SK-N-SH (cell line): ENCODE results near the gene HOXD11. TPM values are rescaled to one million over a fixed set of nuclear protein-coding genes. Genes with fewer than 3 reads are reported as not detected.
A peak's percentile ranks its signal among the peaks of the same experiment; 100 is the strongest.

Source experiments
- CTCF ChIA-PET: fragments of 300-600, 350-600 bp; formaldehyde crosslinking; extraction: SDS; loops from one replicate; lab custom pipeline; 2021; lab: Yijun Ruan, JAX
- POLR2A ChIA-PET: fragments of 350-600 bp; sonication (Branson Sonifier 250); formaldehyde crosslinking; extraction: SDS; loops from one replicate; lab custom pipeline; 2020; ENCODE audit warnings: antibody characterized with exemption, inconsistent platforms; lab: Yijun Ruan, JAX
- DNase-seq: peaks from one replicate; pipeline ENCODE4 v3.0.0; 2012
- H2AFZ ChIP-seq: fragments of 200-600 bp; sonication (generic); 2 replicates; pipeline ENCODE4 v1.8.1; 2016; ENCODE audit warnings: antibody characterized with exemption, mild to moderate bottlenecking, low read depth
- H3F3A ChIP-seq: fragments of 200-600 bp; sonication (generic); replicated peaks from 2 replicates; pipeline ENCODE3; 2016; ENCODE audit warnings: antibody characterized with exemption, mild to moderate bottlenecking; ENCODE audit not compliant: insufficient read depth
- H3K27ac ChIP-seq, 2 experiments: fragments of 200-500 bp in 1 of 2; fragments of 200-600 bp in 1 of 2; sonication (Bioruptor generic) in 1 of 2; sonication (generic), shearing (Covaris generic) in 1 of 2; 2 replicates each; pipeline versions ENCODE4 v1.5.1 to v1.6.1; 2014 to 2016; ENCODE audit warnings: low read depth in 2 of 2, inconsistent platforms in 1 of 2, low read length in 1 of 2, mild to moderate bottlenecking in 1 of 2, mixed read lengths in 1 of 2
- H3K27me3 ChIP-seq: fragments of 200-600 bp; sonication (generic), shearing (Covaris generic); 2 replicates; pipeline ENCODE4 v1.6.1; 2016; ENCODE audit warnings: mixed run types; ENCODE audit not compliant: insufficient read depth
- H3K36me3 ChIP-seq, 2 experiments: fragments of 200-500 bp in 1 of 2; fragments of 200-600 bp in 1 of 2; sonication (Bioruptor generic) in 1 of 2; sonication (generic) in 1 of 2; replicated peaks in 1 of 2; 2 replicates each; pipeline versions ENCODE3 to v1.5.1; 2014 to 2016; ENCODE audit warnings: low read length in 1 of 2, mild to moderate bottlenecking in 1 of 2; ENCODE audit not compliant: insufficient read depth in 2 of 2, control insufficient read depth in 1 of 2
- H3K4me1 ChIP-seq, 2 experiments: fragments of 200-500 bp in 1 of 2; fragments of 200-600 bp in 1 of 2; sonication (Bioruptor generic) in 1 of 2; sonication (generic), shearing (Covaris generic) in 1 of 2; 2 replicates each; pipeline versions ENCODE4 v1.5.1 to v1.6.1; 2014 to 2016; ENCODE audit warnings: low read depth in 1 of 2, low read length in 1 of 2, mixed run types in 1 of 2; ENCODE audit not compliant: insufficient read depth in 2 of 2, control insufficient read depth in 1 of 2
- H3K4me2 ChIP-seq: fragments of 200-600 bp; sonication (generic), shearing (Covaris generic); 2 replicates; pipeline ENCODE4 v1.6.1; 2017; ENCODE audit warnings: mixed run types
- H3K4me3 ChIP-seq, 2 experiments: fragments of 200-500 bp in 1 of 2; fragments of 200-600 bp in 1 of 2; sonication (Bioruptor generic) in 1 of 2; sonication (generic), shearing (Covaris generic) in 1 of 2; 2 replicates each; pipeline versions ENCODE4 v1.5.1 to v1.8.1; 2014 to 2016; ENCODE audit warnings: low read depth in 2 of 2, inconsistent platforms in 1 of 2, low read length in 1 of 2, mild to moderate bottlenecking in 1 of 2, mixed read lengths in 1 of 2, moderate library complexity in 1 of 2
- H3K79me2 ChIP-seq: fragments of 200-600 bp; sonication (generic); 2 replicates; pipeline ENCODE4 v1.8.1; 2017; ENCODE audit warnings: mild to moderate bottlenecking; ENCODE audit not compliant: insufficient read depth
- H3K9ac ChIP-seq: fragments of 200-600 bp; sonication (generic); 2 replicates; pipeline ENCODE4 v1.6.1; 2017; ENCODE audit warnings: mixed run types
- H3K9me2 ChIP-seq: fragments of 200-600 bp; sonication (generic); 2 replicates; pipeline ENCODE4 v1.6.1; 2017; ENCODE audit warnings: mixed run types
- H3K9me3 ChIP-seq: fragments of 200-600 bp; sonication (generic); 2 replicates; pipeline ENCODE4 v1.6.1; 2017; ENCODE audit warnings: mixed run types, mild to moderate bottlenecking, moderate library complexity
- H4K20me1 ChIP-seq: fragments of 200-600 bp; sonication (generic); 2 replicates; pipeline ENCODE4 v1.6.1; 2017; ENCODE audit warnings: mild to moderate bottlenecking, mixed run types; ENCODE audit not compliant: insufficient read depth
- EP300 ChIP-seq, 2 experiments: IDR thresholded peaks; 2 replicates each; pipeline versions ENCODE4 v1.4.0 to v1.6.1; 2012; ENCODE audit warnings: borderline replicate concordance in 1 of 2, low read depth in 1 of 2, low read length in 1 of 2
- EZH2phosphoT487 ChIP-seq: fragments of 200-600 bp; sonication (generic); IDR thresholded peaks from 2 replicates; pipeline ENCODE4 v1.6.1; 2017; ENCODE audit warnings: low read depth, mixed run types, mild to moderate bottlenecking, antibody characterized with exemption, moderate library complexity, borderline replicate concordance
- FOSL2 ChIP-seq: IDR thresholded peaks from 2 replicates; pipeline ENCODE4 v1.4.0; 2012; ENCODE audit warnings: low read depth, mild to moderate bottlenecking, moderate library complexity, borderline replicate concordance
- FOXJ3 ChIP-seq: sonication (generic); formaldehyde crosslinking; IDR thresholded peaks from 2 replicates; pipeline ENCODE4 v1.5.1; 2020; ENCODE audit warnings: mild to moderate bottlenecking, missing genetic modification reagents
- IRF3 ChIP-seq: fragments of 150-350 bp; IDR thresholded peaks from 2 replicates; pipeline ENCODE4 v1.6.1; 2016; ENCODE audit warnings: mild to moderate bottlenecking, low read depth, low read length
- MEF2A ChIP-seq: IDR thresholded peaks from 2 replicates; pipeline ENCODE4 v1.4.0; 2012; ENCODE audit warnings: low read depth, borderline replicate concordance
- MXI1 ChIP-seq: IDR thresholded peaks from 2 replicates; pipeline ENCODE4 v1.6.1; 2012; ENCODE audit warnings: mild to moderate bottlenecking, low read depth, low read length, improper control_type of control experiment
- POLR2AphosphoS5 ChIP-seq: IDR thresholded peaks from 2 replicates; pipeline ENCODE4 v1.6.1; 2012; ENCODE audit warnings: low read depth, low read length
- RCOR1 ChIP-seq: fragments of 150-350 bp; IDR thresholded peaks from 2 replicates; pipeline ENCODE4 v1.6.1; 2017; ENCODE audit warnings: antibody characterized with exemption, low read length
- RXRA ChIP-seq: IDR thresholded peaks from 2 replicates; pipeline ENCODE4 v1.4.0; 2012; ENCODE audit warnings: low read depth, mild to moderate bottlenecking, borderline replicate concordance
- SIN3A ChIP-seq: IDR thresholded peaks from 2 replicates; pipeline ENCODE4 v1.6.1; 2012; ENCODE audit warnings: low read depth, mild to moderate bottlenecking, low read length, moderate library complexity, borderline replicate concordance
- USF1 ChIP-seq: IDR thresholded peaks from 2 replicates; pipeline ENCODE4 v1.4.0; 2012; ENCODE audit warnings: low read depth, borderline replicate concordance
- USF2 ChIP-seq: fragments of 150-350 bp; IDR thresholded peaks from 2 replicates; pipeline ENCODE4 v1.6.1; 2017; ENCODE audit warnings: antibody characterized with exemption, low read length, low read depth, borderline replicate concordance
- YY1 ChIP-seq: IDR thresholded peaks from 2 replicates; pipeline ENCODE4 v1.4.0; 2012; ENCODE audit warnings: low read depth, mild to moderate bottlenecking
- WGBS: methylation state at CpG from one replicate; pipeline ENCODE4 v1.1.6; 2017; ENCODE audit warnings: low lambda C conversion rate; 5-methylcytosine and 5-hydroxymethylcytosine counted together
- polyA plus RNA-seq, 3 experiments: library from polyadenylated mRNA; depleted of rRNA; stranded (reverse); fragments of >200 nt; gene quantifications; 2 replicates each; pipeline ENCODE4 v1.2.3, GENCODE V29; 2012
- TF ChIP-seq, protein P1 (sequence below): IDR thresholded peaks from 2 replicates; pipeline ENCODE4 v1.4.0; 2012; ENCODE audit warnings: low read depth
- TF ChIP-seq, protein P2 (sequence below): fragments of 200-600 bp; sonication (generic); IDR thresholded peaks from 2 replicates; pipeline ENCODE4 v1.6.1; 2017; ENCODE audit warnings: antibody characterized with exemption, mild to moderate bottlenecking, moderate library complexity

The HOXD11 gene
- polyA plus RNA-seq, 1 of the 3 experiments (the other 2 are of a cell fraction) = not detected

DNA sequence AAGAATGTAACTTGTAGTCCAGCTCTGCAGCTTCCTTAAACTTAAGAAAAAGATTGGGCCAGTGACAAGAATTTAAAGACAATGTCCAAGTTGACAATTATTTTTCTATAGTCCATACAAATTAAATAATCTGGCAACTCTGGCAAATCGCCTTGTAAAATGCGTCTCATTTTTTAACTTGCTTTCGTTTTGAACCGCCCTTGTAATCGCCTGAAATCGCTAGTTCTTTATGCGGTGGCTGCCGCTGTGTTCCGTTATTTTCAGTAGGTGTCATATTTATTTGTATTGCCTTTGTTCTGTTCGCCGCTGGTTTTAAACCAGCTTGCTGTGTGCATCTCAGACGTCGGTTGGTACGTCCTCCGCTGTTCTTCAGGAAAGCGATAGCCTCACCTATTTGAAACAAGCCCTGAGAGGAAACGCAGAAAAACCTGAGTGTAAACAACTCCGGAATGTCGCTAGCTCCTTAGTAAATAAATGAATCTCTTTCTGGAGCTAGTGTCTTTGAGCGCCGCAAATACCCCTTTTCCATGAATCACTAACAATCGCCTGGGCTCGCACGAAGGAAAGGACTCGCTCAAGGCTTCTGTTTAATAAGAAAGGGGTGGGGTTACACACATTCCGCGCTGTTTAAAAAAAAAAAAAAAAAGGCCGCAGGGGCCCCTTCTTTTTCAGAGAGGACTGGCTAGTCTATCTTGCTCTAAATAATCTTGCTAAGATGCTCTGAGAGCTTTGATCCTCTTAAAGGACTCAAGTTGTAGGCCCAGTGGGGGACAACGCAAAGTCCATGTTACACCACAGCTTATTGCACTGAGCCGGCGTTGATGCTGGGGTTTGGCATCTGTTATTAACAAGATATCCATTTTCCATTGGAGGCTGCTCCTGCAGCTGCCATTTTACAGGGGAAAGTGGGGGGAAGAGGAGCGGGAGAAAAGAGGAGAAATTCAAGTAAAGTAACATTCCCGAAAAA is 25.4 kb downstream of the HOXD11 start:
- TF ChIP-seq MEF2A = no peak
- no peak for TF ChIP-seq SIN3A
- peak; percentile 15; the same call in 1 of the 2 replicates for TF ChIP-seq YY1
- Histone ChIP-seq H3K9me2 (no peaks in the 10 kb centered on the region), H3K27ac (peak overlapping the region; percentile 62 to 63), H3K4me3 (peak overlapping the region; percentile 69), H3K27me3 (no peaks in the 10 kb centered on the region), H2AFZ (peak overlapping the region; percentile 68), H3K79me2 (peaks cover 20% of the 10 kb centered on the region), H3K4me1 (peaks cover 28 to 42% of the 10 kb centered on the region in 2 experiments), H3K9ac (peak overlapping the region; percentile 66), H3K4me2 (peak overlapping the region; percentile 81), H3F3A (peaks cover 33% of the 10 kb centered on the region), H3K36me3 (no peaks in the 10 kb centered on the region), H3K9me3 (no peaks in the 10 kb centered on the region), H4K20me1 (no peaks in the 10 kb centered on the region)
- CTCF ChIA-PET = interaction anchor here (0.9 to 26.1 kb wide), 17 partner anchors 8 to 1016 kb away, joined by 3 to 1047 read pairs (median 7); partner anchors contain the start of gene HOXD10
- WGBS = 28% methylated on average over 33 of the region's 33 CpGs
- no peak for DNase-seq
- POLR2A ChIA-PET = interaction anchor here (0.7 to 6.3 kb wide), 8 partner anchors 7 to 1261 kb away, joined by 3 to 45 read pairs (median 6); partner anchors contain the start of genes HOXD9 and MTX2

DNA sequence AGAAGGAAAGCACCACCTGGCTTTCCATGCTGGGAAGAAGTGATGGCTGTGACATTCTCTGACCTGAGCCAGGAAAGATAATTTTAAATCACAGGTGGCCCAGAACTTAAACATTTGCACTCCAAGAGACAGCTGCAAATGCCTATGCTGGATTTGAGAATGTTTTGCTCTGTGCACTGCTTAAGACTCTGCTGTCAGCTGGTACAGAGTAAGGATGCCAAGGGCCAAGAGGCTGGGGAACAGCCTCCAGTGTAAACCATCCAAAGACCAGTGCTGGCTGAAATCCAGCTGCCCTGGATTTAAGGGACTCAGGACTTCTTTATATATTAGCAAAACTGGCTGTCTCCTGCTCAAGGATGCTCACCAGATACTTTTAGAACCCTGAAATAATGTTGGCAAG is 26.3 kb downstream of the HOXD11 start:
- Histone ChIP-seq H2AFZ (no peak overlapping the region), H3K9ac (no peak overlapping the region; the same call in 1 of the 2 replicates), H3K9me3 (no peaks in the 10 kb centered on the region), H3K27me3 (no peaks in the 10 kb centered on the region), H3K4me3 (no peak overlapping the region; a peak in 1 of 4 replicates), H3K4me1 (peaks cover 28 to 48% of the 10 kb centered on the region in 2 experiments), H3K36me3 (no peaks in the 10 kb centered on the region), H3F3A (peaks cover 38% of the 10 kb centered on the region), H3K4me2 (peak overlapping the region; percentile 81), H3K9me2 (no peaks in the 10 kb centered on the region), H4K20me1 (no peaks in the 10 kb centered on the region), H3K79me2 (peaks cover 29% of the 10 kb centered on the region), H3K27ac (peak overlapping the region; percentile 62 to 63; a peak in 3 of 4 replicates)
- POLR2A ChIA-PET = interaction anchor here (0.9 to 6.3 kb wide), 4 partner anchors 11 to 521 kb away, joined by 3 to 45 read pairs (median 30); partner anchors contain the start of gene HOXD9
- CTCF ChIA-PET = interaction anchor here (1.0 to 26.1 kb wide), 9 partner anchors 18 to 1015 kb away, joined by 3 to 1047 read pairs (median 9); no protein-coding TSS in a partner anchor
- no peak for TF ChIP-seq FOSL2
- no peak for TF ChIP-seq RXRA
- no peak for TF ChIP-seq RCOR1
- TF ChIP-seq EZH2phosphoT487 = no peak
- TF ChIP-seq, protein P1, sequence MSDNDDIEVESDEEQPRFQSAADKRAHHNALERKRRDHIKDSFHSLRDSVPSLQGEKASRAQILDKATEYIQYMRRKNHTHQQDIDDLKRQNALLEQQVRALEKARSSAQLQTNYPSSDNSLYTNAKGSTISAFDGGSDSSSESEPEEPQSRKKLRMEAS = no peak
- no peak for TF ChIP-seq FOXJ3
- TF ChIP-seq MXI1 = no peak
- TF ChIP-seq, protein P2, sequence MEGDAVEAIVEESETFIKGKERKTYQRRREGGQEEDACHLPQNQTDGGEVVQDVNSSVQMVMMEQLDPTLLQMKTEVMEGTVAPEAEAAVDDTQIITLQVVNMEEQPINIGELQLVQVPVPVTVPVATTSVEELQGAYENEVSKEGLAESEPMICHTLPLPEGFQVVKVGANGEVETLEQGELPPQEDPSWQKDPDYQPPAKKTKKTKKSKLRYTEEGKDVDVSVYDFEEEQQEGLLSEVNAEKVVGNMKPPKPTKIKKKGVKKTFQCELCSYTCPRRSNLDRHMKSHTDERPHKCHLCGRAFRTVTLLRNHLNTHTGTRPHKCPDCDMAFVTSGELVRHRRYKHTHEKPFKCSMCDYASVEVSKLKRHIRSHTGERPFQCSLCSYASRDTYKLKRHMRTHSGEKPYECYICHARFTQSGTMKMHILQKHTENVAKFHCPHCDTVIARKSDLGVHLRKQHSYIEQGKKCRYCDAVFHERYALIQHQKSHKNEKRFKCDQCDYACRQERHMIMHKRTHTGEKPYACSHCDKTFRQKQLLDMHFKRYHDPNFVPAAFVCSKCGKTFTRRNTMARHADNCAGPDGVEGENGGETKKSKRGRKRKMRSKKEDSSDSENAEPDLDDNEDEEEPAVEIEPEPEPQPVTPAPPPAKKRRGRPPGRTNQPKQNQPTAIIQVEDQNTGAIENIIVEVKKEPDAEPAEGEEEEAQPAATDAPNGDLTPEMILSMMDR = no peak
- TF ChIP-seq USF1 = no peak
- TF ChIP-seq USF2 = no peak
- TF ChIP-seq IRF3 = no peak
- TF ChIP-seq POLR2AphosphoS5 = no peak
- TF ChIP-seq EP300 (IDR thresholded peaks at IDR 0.05; ENCODE audit: borderline replicate concordance in 1 of 2, low read depth in 1 of 2, low read length in 1 of 2) = no peak
- no peak for TF ChIP-seq SIN3A
- DNase-seq = no peak
